ENCODE results near the gene GPC5. TPM values are rescaled to one million over a fixed set of nuclear protein-coding genes. Genes with fewer than 3 reads are reported as not detected.
"Not testable (repeated sequence)": the region's sequence is repeated elsewhere in the genome, so short reads cannot be mapped to it uniquely, and the experiment has no call there.

The GPC5 gene
- total and polyA plus RNA-seq, 2 experiments from 2014 or later = 0.32 TPM; not detected in 1

DNA sequence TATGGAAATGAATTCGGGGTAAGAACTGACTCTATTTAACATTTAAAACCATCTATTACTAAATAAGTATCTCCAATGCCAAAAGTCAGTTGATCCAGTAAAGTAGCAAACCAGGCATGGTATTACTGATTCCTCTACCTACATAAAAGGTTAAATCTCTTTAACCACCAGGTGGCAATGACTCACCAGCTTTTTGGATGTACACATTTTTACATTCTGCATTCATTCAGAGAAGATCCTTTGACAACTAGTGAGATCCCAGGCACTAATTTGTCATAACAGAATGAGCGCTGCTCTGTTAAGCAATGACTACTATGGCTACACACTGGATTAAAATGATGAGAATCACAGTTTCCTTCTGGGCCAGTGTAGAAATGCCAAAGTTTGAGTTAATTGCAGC lies 1498.4 kb downstream of the GPC5 start:
- no peak overlapping the region for H2AFZ ChIP-seq
- no peaks in the 10 kb centered on the region for H4K20me1 ChIP-seq (ENCODE audit: insufficient read depth)
- H3K4me2 ChIP-seq (ENCODE audit: unreplicated experiment) = no peak overlapping the region
- no peaks in the 10 kb centered on the region for H3K79me2 ChIP-seq (ENCODE audit: insufficient read depth)
- no peak overlapping the region for H3K4me3 ChIP-seq
- no peak overlapping the region for H3K27ac ChIP-seq
- peak; percentile 7 for DNase-seq
- no peak overlapping the region for H3K9ac ChIP-seq
- no peaks in the 10 kb centered on the region for H3K4me1 ChIP-seq (ENCODE audit: insufficient read depth)
- H3F3A ChIP-seq (ENCODE audit: insufficient read depth) = no peaks in the 10 kb centered on the region
- no peaks in the 10 kb centered on the region for H3K9me2 ChIP-seq (ENCODE audit: insufficient read depth)
- H3K9me3 ChIP-seq (ENCODE audit: low read depth) = no peaks in the 10 kb centered on the region
- TF ChIP-seq EZH2 (IDR thresholded peaks at IDR 0.05; ENCODE audit: insufficient read depth, poor library complexity, severe bottlenecking) = no peak
- no peak for TF ChIP-seq EZH2phosphoT487 (IDR thresholded peaks at IDR 0.05; ENCODE audit: insufficient read depth, low read depth)
- H3K27me3 ChIP-seq (replicated peaks; ENCODE audit: insufficient read depth) = no peaks in the 10 kb centered on the region
- in situ Hi-C loops (cut with MboI) = no loop called here
- H3K36me3 ChIP-seq (ENCODE audit: low read depth) = no peaks in the 10 kb centered on the region
- WGBS, 2 experiments (ENCODE audit: low coverage in 1 of 2, low lambda C conversion rate in 2 of 2, missing lambda C conversion rate in 2 of 2) = 27 to 35% methylated on average over 2 of the region's 2 CpGs

GRCh38 chr13:92898946-92899345 lies 1500.5 kb downstream of the GPC5 start:
- H3K9me2 ChIP-seq (ENCODE audit: insufficient read depth); H3F3A ChIP-seq (ENCODE audit: insufficient read depth); H3K9me3 ChIP-seq (ENCODE audit: low read depth); H3K27me3 ChIP-seq (replicated peaks; ENCODE audit: insufficient read depth); H2AFZ ChIP-seq; in situ Hi-C loops (cut with MboI); H3K27ac ChIP-seq; DNase-seq; H3K79me2 ChIP-seq (ENCODE audit: insufficient read depth); H4K20me1 ChIP-seq (ENCODE audit: insufficient read depth); H3K4me2 ChIP-seq (ENCODE audit: unreplicated experiment); H3K4me1 ChIP-seq (ENCODE audit: insufficient read depth); H3K36me3 ChIP-seq (ENCODE audit: low read depth); H3K9ac ChIP-seq; H3K4me3 ChIP-seq: not testable (repeated sequence)

DNA sequence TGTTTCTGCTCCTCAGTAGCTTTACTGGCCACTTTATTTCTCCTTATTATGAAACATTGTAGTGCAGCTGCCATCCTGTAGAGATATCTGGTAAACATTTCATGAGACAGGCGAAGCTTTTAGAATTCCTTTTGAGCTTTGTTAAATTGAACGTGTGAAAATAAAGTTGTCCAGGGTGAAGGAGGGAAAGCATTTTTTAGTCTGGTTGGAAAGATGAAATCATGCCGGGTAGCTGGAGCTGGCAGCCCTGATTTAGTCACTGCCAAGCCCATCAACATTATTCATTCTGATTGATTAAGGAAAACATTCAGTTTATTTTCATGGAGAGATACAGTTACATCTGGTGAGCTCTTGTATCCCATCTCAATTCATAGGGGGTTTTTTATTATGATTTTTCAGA lies 1502.0 kb downstream of the GPC5 start:
- H3K4me2 ChIP-seq (ENCODE audit: unreplicated experiment) = no peak overlapping the region
- WGBS, 2 experiments (ENCODE audit: low coverage in 1 of 2, low lambda C conversion rate in 2 of 2, missing lambda C conversion rate in 2 of 2) = 3 to 8% methylated on average over 3 of the region's 3 CpGs

DNA sequence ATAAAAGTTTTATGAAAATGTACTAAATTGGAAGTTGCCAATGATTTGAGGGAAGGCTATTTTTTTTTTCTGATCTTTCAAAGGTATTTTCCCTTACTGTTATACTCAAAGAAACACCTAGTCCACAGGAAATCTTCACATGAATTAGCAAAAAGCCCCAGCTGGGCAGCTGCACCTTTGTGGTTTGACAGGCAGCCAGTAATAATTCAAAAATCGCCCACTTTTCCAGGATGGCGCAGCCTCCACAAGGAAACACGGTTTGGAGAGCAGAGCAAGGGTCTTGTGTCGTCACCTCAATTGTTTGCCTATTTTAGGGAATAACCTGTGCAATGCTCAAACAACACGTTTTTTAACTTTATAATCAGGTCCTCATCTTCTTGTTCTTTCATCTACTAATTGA lies 1503.3 kb downstream of the GPC5 start:
- Histone ChIP-seq H3K36me3 (ENCODE audit: low read depth) (no peaks in the 10 kb centered on the region), H3F3A (ENCODE audit: insufficient read depth) (no peaks in the 10 kb centered on the region), H2AFZ (no peak overlapping the region), H3K9me2 (ENCODE audit: insufficient read depth) (no peaks in the 10 kb centered on the region), H3K9me3 (ENCODE audit: low read depth) (no peaks in the 10 kb centered on the region), H4K20me1 (ENCODE audit: insufficient read depth) (no peaks in the 10 kb centered on the region), H3K9ac (no peak overlapping the region), H3K27me3 (replicated peaks; ENCODE audit: insufficient read depth) (no peaks in the 10 kb centered on the region), H3K27ac (no peak overlapping the region), H3K4me2 (ENCODE audit: unreplicated experiment) (no peak overlapping the region), H3K4me1 (ENCODE audit: insufficient read depth) (no peaks in the 10 kb centered on the region), H3K4me3 (no peak overlapping the region), H3K79me2 (ENCODE audit: insufficient read depth) (no peaks in the 10 kb centered on the region)
- 19 to 29% methylated on average over 5 of the region's 5 CpGs for WGBS, 2 experiments (ENCODE audit: low coverage in 1 of 2, low lambda C conversion rate in 2 of 2, missing lambda C conversion rate in 2 of 2)
- TF ChIP-seq EZH2phosphoT487 (IDR thresholded peaks at IDR 0.05; ENCODE audit: insufficient read depth, low read depth) (no peak), EZH2 (IDR thresholded peaks at IDR 0.05; ENCODE audit: insufficient read depth, poor library complexity, severe bottlenecking) (no peak)
- no peak for DNase-seq
- in situ Hi-C loops (cut with MboI) = no loop called here

More for the DNA sequence above, 1502.0 kb downstream of the GPC5 start:
- Histone ChIP-seq H3F3A (ENCODE audit: insufficient read depth) (no peaks in the 10 kb centered on the region), H4K20me1 (ENCODE audit: insufficient read depth) (no peaks in the 10 kb centered on the region), H3K9me2 (ENCODE audit: insufficient read depth) (no peaks in the 10 kb centered on the region), H3K27ac (no peak overlapping the region), H3K36me3 (ENCODE audit: low read depth) (no peaks in the 10 kb centered on the region), H3K27me3 (replicated peaks; ENCODE audit: insufficient read depth) (no peaks in the 10 kb centered on the region), H3K9ac (no peak overlapping the region), H3K79me2 (ENCODE audit: insufficient read depth) (no peaks in the 10 kb centered on the region), H3K4me3 (no peak overlapping the region), H3K9me3 (ENCODE audit: low read depth) (no peaks in the 10 kb centered on the region), H3K4me1 (ENCODE audit: insufficient read depth) (no peaks in the 10 kb centered on the region), H2AFZ (no peak overlapping the region)
- in situ Hi-C loops (cut with MboI) = no loop called here
- TF ChIP-seq EZH2 (IDR thresholded peaks at IDR 0.05; ENCODE audit: insufficient read depth, poor library complexity, severe bottlenecking) (no peak), EZH2phosphoT487 (IDR thresholded peaks at IDR 0.05; ENCODE audit: insufficient read depth, low read depth) (no peak)
- no peak for DNase-seq

DNA sequence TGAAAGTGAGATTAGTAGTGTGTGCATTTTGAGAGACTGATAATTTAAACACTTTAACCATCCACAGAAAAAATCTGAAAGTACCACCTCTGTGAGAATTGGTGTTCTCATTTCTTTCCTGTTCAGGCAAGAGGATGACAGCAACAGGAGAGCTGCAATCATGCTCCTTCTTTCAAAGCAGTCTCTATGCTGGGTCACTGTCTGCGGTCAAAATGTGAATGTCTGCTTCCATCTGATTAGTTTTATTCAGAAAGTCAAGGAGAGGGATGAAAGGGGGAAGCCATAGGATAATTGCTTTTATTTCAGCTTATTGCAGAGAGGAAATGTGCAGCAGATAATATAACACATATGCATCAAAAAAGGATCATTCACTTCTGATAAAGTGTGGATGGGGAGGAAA lies 1514.2 kb downstream of the GPC5 start:
- H3K9ac ChIP-seq = no peak overlapping the region
- no peaks in the 10 kb centered on the region for H4K20me1 ChIP-seq (ENCODE audit: insufficient read depth)
- no peak overlapping the region for H2AFZ ChIP-seq
- H3F3A ChIP-seq (ENCODE audit: insufficient read depth) = no peaks in the 10 kb centered on the region
- H3K36me3 ChIP-seq (ENCODE audit: low read depth) = no peaks in the 10 kb centered on the region
- WGBS, 2 experiments (ENCODE audit: low coverage in 1 of 2, low lambda C conversion rate in 2 of 2, missing lambda C conversion rate in 2 of 2) = 19 to 24% methylated on average over 1 of the region's 1 CpG
- no peak overlapping the region for H3K27ac ChIP-seq
- no peaks in the 10 kb centered on the region for H3K9me3 ChIP-seq (ENCODE audit: low read depth)
- H3K4me3 ChIP-seq = no peak overlapping the region
- H3K79me2 ChIP-seq (ENCODE audit: insufficient read depth) = no peaks in the 10 kb centered on the region
- no peaks in the 10 kb centered on the region for H3K4me1 ChIP-seq (ENCODE audit: insufficient read depth)
- no peak for DNase-seq
- TF ChIP-seq EZH2 (IDR thresholded peaks at IDR 0.05; ENCODE audit: insufficient read depth, poor library complexity, severe bottlenecking) (no peak), EZH2phosphoT487 (IDR thresholded peaks at IDR 0.05; ENCODE audit: insufficient read depth, low read depth) (no peak)
- H3K9me2 ChIP-seq (ENCODE audit: insufficient read depth) = no peaks in the 10 kb centered on the region
- peaks cover 8% of the 10 kb centered on the region; the same call in 1 of the 2 replicates for H3K27me3 ChIP-seq (replicated peaks; ENCODE audit: insufficient read depth)
- no peak overlapping the region for H3K4me2 ChIP-seq (ENCODE audit: unreplicated experiment)
- in situ Hi-C loops (cut with MboI) = no loop called here

All from GM23248 (cell line).